HEK293 (cell line): Measurements from ENCODE around the gene YAE1.

ENCODE experiments used
- CTCF ChIA-PET: fragments of 350-600 bp; formaldehyde crosslinking; extraction: SDS; loops from one replicate; lab custom pipeline; 2021; ENCODE audit warnings: antibody characterized with exemption; lab: Yijun Ruan, JAX
- POLR2A ChIA-PET: fragments of 300-600 bp; formaldehyde crosslinking; extraction: SDS; loops from one replicate; lab custom pipeline; 2020; ENCODE audit warnings: antibody characterized with exemption, inconsistent platforms; lab: Yijun Ruan, JAX
- H3K27ac ChIP-seq: fragments of 200-500 bp; sonication (Bioruptor generic); 2 replicates; pipeline ENCODE4 v1.5.1; 2014; ENCODE audit warnings: low read depth, low read length, control low read depth, inconsistent platforms; ENCODE audit errors: extremely low read depth
- H3K36me3 ChIP-seq, 2 experiments: fragments of 200-500 bp in 1 of 2; sonication (Bioruptor generic) in 1 of 2; 1 replicate in 1 of 2; 2 replicates in 1 of 2; pipeline ENCODE4 v1.5.1; 2014 to 2017; ENCODE audit warnings: inconsistent platforms in 2 of 2, low read length in 2 of 2; ENCODE audit not compliant: control insufficient read depth in 2 of 2, insufficient read depth in 1 of 2
- H3K4me1 ChIP-seq: fragments of 200-500 bp; sonication (Bioruptor generic); 2 replicates; pipeline ENCODE4 v1.5.1; 2014; ENCODE audit warnings: mild to moderate bottlenecking, low read length, inconsistent platforms; ENCODE audit not compliant: control insufficient read depth, insufficient read depth
- H3K4me3 ChIP-seq: 2 replicates; pipeline ENCODE4 v1.5.1; 2011; ENCODE audit warnings: low read depth, mild to moderate bottlenecking, control low read depth, low read length, moderate library complexity
- H3K9me3 ChIP-seq: fragments of 200-500 bp; sonication (Bioruptor generic); 2 replicates; pipeline ENCODE4 v1.5.1; 2014; ENCODE audit warnings: low read depth, low read length, inconsistent platforms; ENCODE audit not compliant: control insufficient read depth, insufficient read depth
- EGR2 ChIP-seq: fragments of 450-650 bp; formaldehyde crosslinking; IDR thresholded peaks from 2 replicates; pipeline ENCODE4 v1.5.1; 2016; ENCODE audit warnings: low read depth, missing biosample characterization, missing genetic modification characterization
- KLF10 ChIP-seq: fragments of 450-650 bp; IDR thresholded peaks from 2 replicates; pipeline ENCODE4 v1.5.1; 2018; ENCODE audit warnings: missing biosample characterization, mild to moderate bottlenecking, missing genetic modification characterization
- REPIN1 ChIP-seq: fragments of 450-650 bp; formaldehyde crosslinking; IDR thresholded peaks from 2 replicates; pipeline ENCODE4 v1.5.1; 2017; ENCODE audit warnings: missing biosample characterization, missing genetic modification characterization, low read depth
- REST ChIP-seq: fragments of 450-650 bp; formaldehyde crosslinking; IDR thresholded peaks from 2 replicates; pipeline ENCODE4 v1.5.1; 2016; ENCODE audit warnings: missing biosample characterization, missing genetic modification characterization
- SCRT1 ChIP-seq: fragments of 450-650 bp; formaldehyde crosslinking; IDR thresholded peaks from 2 replicates; pipeline ENCODE4 v1.5.1; 2016; ENCODE audit warnings: missing biosample characterization, missing genetic modification characterization, borderline replicate concordance
- ZBTB10 ChIP-seq: fragments of 450-650 bp; formaldehyde crosslinking; IDR thresholded peaks from 2 replicates; pipeline ENCODE4 v1.5.1; 2016; ENCODE audit warnings: missing biosample characterization, missing genetic modification characterization
- ZBTB20 ChIP-seq: fragments of 450-650 bp; formaldehyde crosslinking; IDR thresholded peaks from 2 replicates; pipeline ENCODE4 v1.5.1; 2016; ENCODE audit warnings: missing biosample characterization, missing genetic modification characterization
- ZFP69B ChIP-seq: fragments of 450-650 bp; formaldehyde crosslinking; IDR thresholded peaks from 2 replicates; pipeline ENCODE4 v1.5.1; 2016; ENCODE audit warnings: missing biosample characterization, missing genetic modification characterization
- ZNF121 ChIP-seq: fragments of 450-650 bp; formaldehyde crosslinking; IDR thresholded peaks from 2 replicates; pipeline ENCODE4 v1.5.1; 2016; ENCODE audit warnings: missing biosample characterization, missing genetic modification characterization
- ZNF248 ChIP-seq: fragments of 450-650 bp; formaldehyde crosslinking; IDR thresholded peaks from 2 replicates; pipeline ENCODE4 v1.5.1; 2017; ENCODE audit warnings: missing biosample characterization, missing genetic modification characterization
- ZNF354C ChIP-seq: fragments of 450-650 bp; formaldehyde crosslinking; IDR thresholded peaks from 2 replicates; pipeline ENCODE4 v1.5.1; 2016; ENCODE audit warnings: missing biosample characterization, missing genetic modification characterization, low read depth, borderline replicate concordance
- ZNF513 ChIP-seq: fragments of 450-650 bp; IDR thresholded peaks from 2 replicates; pipeline ENCODE4 v1.5.1; 2018; ENCODE audit warnings: missing biosample characterization, missing genetic modification characterization
- ZNF518A ChIP-seq: fragments of 450-650 bp; formaldehyde crosslinking; conservative IDR thresholded peaks from 2 replicates; pipeline ENCODE4 v1.5.1; 2016; ENCODE audit warnings: low read depth, missing biosample characterization, missing genetic modification characterization
- ZNF558 ChIP-seq: fragments of 450-650 bp; formaldehyde crosslinking; IDR thresholded peaks from 2 replicates; pipeline ENCODE4 v1.5.1; 2016; ENCODE audit warnings: missing biosample characterization, missing genetic modification characterization
- ZNF600 ChIP-seq: fragments of 450-650 bp; formaldehyde crosslinking; IDR thresholded peaks from 2 replicates; pipeline ENCODE4 v1.5.1; 2016; ENCODE audit warnings: missing biosample characterization, missing genetic modification characterization
- ZNF658 ChIP-seq: fragments of 450-650 bp; formaldehyde crosslinking; IDR thresholded peaks from 2 replicates; pipeline ENCODE4; 2016; ENCODE audit warnings: missing biosample characterization, missing genetic modification characterization
- ZNF692 ChIP-seq: fragments of 450-650 bp; formaldehyde crosslinking; IDR thresholded peaks from 2 replicates; pipeline ENCODE4 v1.5.1; 2016; ENCODE audit warnings: missing biosample characterization, missing genetic modification characterization
- ZNF701 ChIP-seq: fragments of 450-650 bp; formaldehyde crosslinking; IDR thresholded peaks from 2 replicates; pipeline ENCODE4 v1.5.1; 2016; ENCODE audit warnings: missing biosample characterization, missing genetic modification characterization
- ZNF76 ChIP-seq: fragments of 450-650 bp; formaldehyde crosslinking; IDR thresholded peaks from 2 replicates; pipeline ENCODE4; 2016; ENCODE audit warnings: low read depth, missing biosample characterization, missing genetic modification characterization, borderline replicate concordance
- ZNF777 ChIP-seq: fragments of 450-650 bp; formaldehyde crosslinking; IDR thresholded peaks from 2 replicates; pipeline ENCODE4 v1.5.1; 2017; ENCODE audit warnings: missing biosample characterization, missing genetic modification characterization, borderline replicate concordance
- ZSCAN23 ChIP-seq: fragments of 450-650 bp; formaldehyde crosslinking; IDR thresholded peaks from 2 replicates; pipeline ENCODE4 v1.5.1; 2016; ENCODE audit warnings: missing biosample characterization, missing genetic modification characterization

Gene YAE1

GRCh38 chr7:39553436-39553835 lies 12.8 kb upstream of the YAE1 start:
- CTCF ChIA-PET = no interaction called here
- Histone ChIP-seq H3K4me1 (no peaks in the 10 kb centered on the region), H3K36me3 (no peaks in the 10 kb centered on the region), H3K27ac (no peak overlapping the region), H3K4me3 (no peak overlapping the region), H3K9me3 (no peaks in the 10 kb centered on the region)
- POLR2A ChIA-PET = no interaction called here
- no peak for TF ChIP-seq REPIN1 (tag by site-specific recombination)
- no peak for TF ChIP-seq ZNF518A (tag by site-specific recombination)
- TF ChIP-seq ZNF121 (tag by site-specific recombination) = no peak
- TF ChIP-seq ZNF701 = no peak
- no peak for TF ChIP-seq REST
- TF ChIP-seq ZNF76 (tag by site-specific recombination) = no peak
- TF ChIP-seq ZNF558 (tag by site-specific recombination) = no peak
- no peak for TF ChIP-seq ZSCAN23 (tag by site-specific recombination)
- no peak for TF ChIP-seq KLF10 (tag by site-specific recombination)

- no peak overlapping the region for H3K27ac ChIP-seq
- H3K36me3 ChIP-seq = no peaks in the 10 kb centered on the region
- ChIA-PET CTCF (interaction anchor here (0.6 to 1.0 kb wide), 2 partner anchors 26 to 1176 kb away, joined by 3 to 4 read pairs; no protein-coding TSS in a partner anchor), POLR2A (no interaction called here)
- H3K4me3 ChIP-seq = no peak overlapping the region
- no peaks in the 10 kb centered on the region for H3K4me1 ChIP-seq
- H3K9me3 ChIP-seq = no peaks in the 10 kb centered on the region
- TF ChIP-seq ZBTB20 = no peak
- no peak for TF ChIP-seq ZFP69B
- no peak for TF ChIP-seq SCRT1
- TF ChIP-seq ZNF658 = no peak
- no peak for TF ChIP-seq EGR2 (tag by site-specific recombination)
- TF ChIP-seq ZNF777 (tag by site-specific recombination) = no peak
- no peak for TF ChIP-seq ZNF354C (tag by site-specific recombination)
- TF ChIP-seq ZNF692 (tag by site-specific recombination) = no peak
- TF ChIP-seq ZBTB10 (tag by site-specific recombination) = no peak
- TF ChIP-seq ZNF248 (tag by site-specific recombination) = no peak
- no peak for TF ChIP-seq ZNF600 (tag by site-specific recombination)
- TF ChIP-seq ZNF513 (tag by site-specific recombination) = no peak
Observed at GRCh38 chr7:39554583-39555165, 11.5 kb upstream of the YAE1 start.
